GM19035 (cell line): ENCODE data around the gene COL25A1.

ENCODE experiments used
- ATAC-seq: cut with Tn5 transposase; IDR thresholded peaks from one replicate; pipeline ENCODE4 v1.9.1; 2021; ENCODE audit not compliant: unreplicated experiment

The COL25A1 gene

GRCh38 chr4:108831886-108832285 lies 470.6 kb downstream of the COL25A1 start:
- ATAC-seq, result no peak

GRCh38 chr4:108831291-108831690 lies 471.2 kb downstream of the COL25A1 start:
- no peak for ATAC-seq

- ATAC-seq, result no peak
Measured at GRCh38 chr4:108830509-108831244, 471.8 kb downstream of the COL25A1 start.

- no peak for ATAC-seq
Measured at GRCh38 chr4:108829966-108830492, 472.4 kb downstream of the COL25A1 start.

GRCh38 chr4:108828620-108829019 lies 473.8 kb downstream of the COL25A1 start:
- no peak for ATAC-seq

GRCh38 chr4:108825737-108826136 lies 476.7 kb downstream of the COL25A1 start:
- no peak for ATAC-seq

- no peak for ATAC-seq
Measured at GRCh38 chr4:108821351-108821930, 481.0 kb downstream of the COL25A1 start.

- no peak for ATAC-seq
Measured at GRCh38 chr4:108820492-108821350, 481.7 kb downstream of the COL25A1 start.

- no peak for ATAC-seq
Measured at GRCh38 chr4:108814326-108814725, 488.1 kb downstream of the COL25A1 start.

GRCh38 chr4:108813261-108813660 lies 489.2 kb downstream of the COL25A1 start:
- ATAC-seq, result no peak

GRCh38 chr4:108811486-108811885 lies 491.0 kb downstream of the COL25A1 start:
- no peak for ATAC-seq

- no peak for ATAC-seq
Measured at GRCh38 chr4:108810087-108810486, 492.4 kb downstream of the COL25A1 start.

- ATAC-seq, result no peak
Measured at GRCh38 chr4:108804648-108805273, 497.7 kb downstream of the COL25A1 start.

- ATAC-seq, result no peak
Measured at GRCh38 chr4:108799306-108799705, 503.2 kb downstream of the COL25A1 start.

GRCh38 chr4:108796173-108796572 lies 506.3 kb downstream of the COL25A1 start:
- ATAC-seq, result no peak

- ATAC-seq, result no peak
Measured at GRCh38 chr4:108795733-108796132, 506.7 kb downstream of the COL25A1 start.

- no peak for ATAC-seq
Measured at GRCh38 chr4:108794136-108794535, 508.3 kb downstream of the COL25A1 start.

- ATAC-seq, result no peak
Measured at GRCh38 chr4:108793415-108793814, 509.0 kb downstream of the COL25A1 start.

GRCh38 chr4:108788731-108789130 lies 513.7 kb downstream of the COL25A1 start:
- ATAC-seq, result no peak

- no peak for ATAC-seq
Measured at GRCh38 chr4:108787724-108788123, 514.7 kb downstream of the COL25A1 start.

- no peak for ATAC-seq
Measured at GRCh38 chr4:108787106-108787505, 515.4 kb downstream of the COL25A1 start.
